HEK293T (cell line): Measurements from ENCODE around the gene CTSO.

Source experiments
- CTCF ChIA-PET: fragments of 350-600 bp; formaldehyde crosslinking; extraction: SDS; loops from one replicate; lab custom pipeline; 2021; ENCODE audit warnings: antibody characterized with exemption, inconsistent platforms; lab: Yijun Ruan, JAX
- POLR2A ChIA-PET: fragments of 350-600 bp; formaldehyde crosslinking; extraction: SDS; loops from one replicate; lab custom pipeline; 2020; ENCODE audit warnings: antibody characterized with exemption, inconsistent platforms; lab: Yijun Ruan, JAX
- DNase-seq: peaks from one replicate; pipeline ENCODE4 v3.0.0; 2012; ENCODE audit warnings: mixed read lengths; ENCODE audit errors: extremely low spot score
- ARNT ChIP-seq: fragments of 450-650 bp; IDR thresholded peaks from 2 replicates; pipeline ENCODE4 v1.6.1; 2017; ENCODE audit warnings: mild to moderate bottlenecking
- BHLHE40 ChIP-seq: fragments of 450-650 bp; IDR thresholded peaks from 2 replicates; pipeline ENCODE4 v1.6.1; 2016; ENCODE audit warnings: mild to moderate bottlenecking, moderate library complexity, borderline replicate concordance
- CTBP1 ChIP-seq: fragments of 450-650 bp; IDR thresholded peaks from 2 replicates; pipeline ENCODE4 v1.6.1; 2016; ENCODE audit warnings: borderline replicate concordance
- ELF4 ChIP-seq: fragments of 450-650 bp; IDR thresholded peaks from 2 replicates; pipeline ENCODE4 v1.6.1; 2017; ENCODE audit warnings: antibody characterized with exemption
- FOXA1 ChIP-seq: fragments of 450-650 bp; IDR thresholded peaks from 2 replicates; pipeline ENCODE4 v1.6.1; 2016; ENCODE audit warnings: mild to moderate bottlenecking
- FOXK2 ChIP-seq: fragments of 450-650 bp; IDR thresholded peaks from 2 replicates; pipeline ENCODE4 v1.6.1; 2016; ENCODE audit warnings: mild to moderate bottlenecking
- FOXM1 ChIP-seq: fragments of 450-650 bp; IDR thresholded peaks from 2 replicates; pipeline ENCODE4 v1.6.1; 2017; ENCODE audit warnings: mild to moderate bottlenecking, borderline replicate concordance
- HDGF ChIP-seq: fragments of 450-650 bp; IDR thresholded peaks from 2 replicates; pipeline ENCODE4 v1.6.1; 2017; ENCODE audit warnings: antibody characterized with exemption, borderline replicate concordance
- L3MBTL2 ChIP-seq: fragments of 450-650 bp; conservative IDR thresholded peaks from 2 replicates; pipeline ENCODE4 v1.6.1; 2016; ENCODE audit warnings: mild to moderate bottlenecking
- LEF1 ChIP-seq: fragments of 450-650 bp; IDR thresholded peaks from 2 replicates; pipeline ENCODE4 v1.6.1; 2017; ENCODE audit warnings: mild to moderate bottlenecking, borderline replicate concordance
- NFRKB ChIP-seq: fragments of 450-650 bp; IDR thresholded peaks from 2 replicates; pipeline ENCODE4 v1.6.1; 2016; ENCODE audit warnings: mild to moderate bottlenecking, moderate library complexity
- SP1 ChIP-seq: fragments of 450-650 bp; IDR thresholded peaks from 2 replicates; pipeline ENCODE4 v1.6.1; 2017
- SUZ12 ChIP-seq: fragments of 450-650 bp; IDR thresholded peaks from 2 replicates; pipeline ENCODE4 v1.6.1; 2016; ENCODE audit warnings: mild to moderate bottlenecking
- TARDBP ChIP-seq: fragments of 450-650 bp; IDR thresholded peaks from 2 replicates; pipeline ENCODE4 v1.6.1; 2016
- ZNF384 ChIP-seq: fragments of 450-650 bp; IDR thresholded peaks from 2 replicates; pipeline ENCODE4 v1.6.1; 2016
- TF ChIP-seq, protein P1 (sequence below): fragments of 450-650 bp; IDR thresholded peaks from 2 replicates; pipeline ENCODE4 v1.6.1; 2016

The CTSO gene

GRCh38 chr4:155891058-155891457 lies 62.6 kb downstream of the CTSO start:
- no peak for DNase-seq
- TF ChIP-seq TARDBP = no peak
- no peak for TF ChIP-seq SP1
- no peak for TF ChIP-seq CTBP1
- no peak for TF ChIP-seq BHLHE40
- TF ChIP-seq L3MBTL2 = no peak
- TF ChIP-seq HDGF = no peak
- TF ChIP-seq ZNF384 = no peak
- no peak for TF ChIP-seq FOXA1
- no peak for TF ChIP-seq LEF1
- no peak for TF ChIP-seq FOXK2
- TF ChIP-seq, protein P1, sequence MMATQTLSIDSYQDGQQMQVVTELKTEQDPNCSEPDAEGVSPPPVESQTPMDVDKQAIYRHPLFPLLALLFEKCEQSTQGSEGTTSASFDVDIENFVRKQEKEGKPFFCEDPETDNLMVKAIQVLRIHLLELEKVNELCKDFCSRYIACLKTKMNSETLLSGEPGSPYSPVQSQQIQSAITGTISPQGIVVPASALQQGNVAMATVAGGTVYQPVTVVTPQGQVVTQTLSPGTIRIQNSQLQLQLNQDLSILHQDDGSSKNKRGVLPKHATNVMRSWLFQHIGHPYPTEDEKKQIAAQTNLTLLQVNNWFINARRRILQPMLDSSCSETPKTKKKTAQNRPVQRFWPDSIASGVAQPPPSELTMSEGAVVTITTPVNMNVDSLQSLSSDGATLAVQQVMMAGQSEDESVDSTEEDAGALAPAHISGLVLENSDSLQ = no peak
- TF ChIP-seq ARNT = no peak
- no peak for TF ChIP-seq ELF4
- TF ChIP-seq NFRKB = no peak
- TF ChIP-seq FOXM1 = no peak
- no peak for TF ChIP-seq SUZ12
- CTCF ChIA-PET = no interaction called here
- POLR2A ChIA-PET = no interaction called here

DNA sequence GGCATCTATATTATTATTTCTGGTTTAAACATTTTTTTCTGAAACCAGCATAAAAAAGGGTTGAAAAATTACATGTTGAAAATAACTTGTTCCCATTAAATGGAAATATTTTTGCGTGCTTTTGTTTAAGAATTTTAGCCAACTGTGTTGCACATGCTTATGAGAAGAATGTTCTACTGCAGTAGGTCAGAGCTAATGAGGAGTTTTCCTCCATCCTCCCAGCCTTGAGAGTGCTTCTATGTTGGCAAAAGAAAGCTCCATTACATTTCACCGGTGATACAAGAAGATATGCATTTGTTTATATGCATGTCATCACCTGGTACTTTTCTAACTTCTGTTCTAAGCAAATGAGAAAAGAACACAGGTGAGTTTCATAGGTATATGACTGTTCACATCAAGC lies 63.7 kb downstream of the CTSO start:
- no peak for DNase-seq
- no peak for TF ChIP-seq ELF4
- no peak for TF ChIP-seq BHLHE40
- no peak for TF ChIP-seq LEF1
- no peak for TF ChIP-seq FOXM1
- TF ChIP-seq NFRKB = no peak
- TF ChIP-seq L3MBTL2 = no peak
- no peak for TF ChIP-seq CTBP1
- TF ChIP-seq ZNF384 = no peak
- TF ChIP-seq SUZ12 = no peak
- TF ChIP-seq, protein P1 = no peak
- ChIA-PET POLR2A (no interaction called here), CTCF (interaction anchor here (0.7 kb wide), 2 partner anchors 36 to 64 kb away, joined by 3 to 4 read pairs; partner anchors contain the start of gene CTSO)

- DNase-seq = no peak
- TF ChIP-seq ZNF384 = no peak
- TF ChIP-seq SP1 = no peak
- no peak for TF ChIP-seq HDGF
- no peak for TF ChIP-seq L3MBTL2
- TF ChIP-seq, protein P1 = no peak
- no peak for TF ChIP-seq ARNT
- TF ChIP-seq TARDBP = no peak
- no peak for TF ChIP-seq CTBP1
- no peak for TF ChIP-seq FOXM1
- no peak for TF ChIP-seq FOXK2
- no peak for TF ChIP-seq FOXA1
- TF ChIP-seq NFRKB = no peak
- TF ChIP-seq LEF1 = no peak
- no peak for TF ChIP-seq BHLHE40
- no peak for TF ChIP-seq SUZ12
- no peak for TF ChIP-seq ELF4
- ChIA-PET CTCF (interaction anchor here (0.6 to 0.7 kb wide), 3 partner anchors 37 to 1631 kb away, joined by 3 to 4 read pairs (median 3); no protein-coding TSS in a partner anchor), POLR2A (no interaction called here)
These were observed 64.5 kb downstream of the CTSO start for GRCh38 chr4:155889031-155889793.

DNA sequence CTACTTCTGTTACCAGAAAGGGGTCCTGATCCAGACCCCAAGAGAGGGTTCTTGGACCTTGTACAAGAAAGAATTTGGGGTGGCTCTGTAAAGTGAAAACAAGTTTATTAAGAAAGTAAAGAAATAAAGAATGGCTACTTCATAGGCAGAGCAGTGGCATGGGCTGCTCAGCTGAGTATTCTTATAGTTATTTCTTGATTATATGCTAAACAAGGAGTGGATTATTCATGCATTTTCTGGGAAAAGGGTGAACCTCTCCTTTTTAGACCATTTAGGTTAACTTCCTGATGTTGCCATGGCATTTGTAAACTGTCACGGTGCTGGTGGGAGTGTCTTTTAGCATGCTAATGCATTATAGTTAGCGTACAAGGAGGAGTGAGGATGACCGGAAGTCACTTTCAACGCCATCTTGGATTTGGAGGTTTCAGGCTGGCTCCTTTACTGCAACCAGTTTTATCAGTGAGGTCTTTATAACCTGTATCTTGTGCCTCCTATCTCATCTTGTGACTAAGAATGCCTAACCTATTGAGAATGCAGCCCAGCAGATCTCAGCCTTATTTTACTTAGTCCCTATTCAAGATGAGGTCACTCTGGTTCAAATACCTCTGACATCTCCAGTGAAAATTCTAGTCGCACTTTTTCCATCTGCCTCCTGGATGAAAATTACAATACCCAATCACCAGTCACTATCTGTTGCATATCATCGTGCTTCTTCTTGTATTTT lies 65.7 kb downstream of the CTSO start:
- TF ChIP-seq ZNF384 (no peak), L3MBTL2 (no peak), HDGF (no peak), TARDBP (no peak)
- DNase-seq = no peak
- CTCF ChIA-PET = no interaction called here
- POLR2A ChIA-PET = no interaction called here

DNA sequence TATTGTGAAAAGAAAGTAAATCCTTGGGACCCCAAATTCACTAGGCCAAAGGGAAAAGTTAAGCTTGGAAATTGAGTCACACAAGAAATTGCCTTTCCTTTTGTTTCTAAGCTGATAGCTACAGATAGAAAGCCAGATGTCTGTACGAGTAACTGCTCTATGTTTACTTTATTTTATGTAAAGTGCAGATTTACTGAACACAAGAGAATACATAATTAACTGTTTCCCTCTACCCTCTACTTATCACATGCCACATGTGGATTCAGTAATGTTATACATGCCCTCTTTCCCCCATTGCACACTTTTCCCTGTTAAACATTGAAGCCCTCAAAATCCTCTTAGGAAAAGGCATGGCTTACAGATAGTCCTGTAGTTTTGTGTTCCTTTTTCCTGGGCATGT lies 66.6 kb downstream of the CTSO start:
- no peak for TF ChIP-seq FOXK2
- POLR2A ChIA-PET = no interaction called here
- DNase-seq = no peak
- CTCF ChIA-PET = no interaction called here

- no peak for TF ChIP-seq ELF4
- no peak for TF ChIP-seq LEF1
- TF ChIP-seq SUZ12 = no peak
- TF ChIP-seq FOXA1 = no peak
- TF ChIP-seq, protein P1 = no peak
- TF ChIP-seq NFRKB = no peak
- TF ChIP-seq FOXM1 = no peak
- TF ChIP-seq BHLHE40 = no peak
- ChIA-PET POLR2A (no interaction called here), CTCF (interaction anchor here (0.7 to 0.9 kb wide), 2 partner anchors 68 to 1199 kb away, joined by 3 read pairs; partner anchors contain the start of gene CTSO)
- DNase-seq = no peak
These were observed 68.0 kb downstream of the CTSO start for GRCh38 chr4:155885666-155886065.
